Measurements from ENCODE around the gene PRKCB. TPM values are rescaled to one million over a fixed set of nuclear protein-coding genes. Genes with fewer than 3 reads are reported as not detected.

Gene PRKCB
- total and polyA plus RNA-seq, 8 donors, result 13.5 to 74.3 (median 57.0) TPM

- no peaks in the 10 kb centered on the region for H3K27me3 ChIP-seq
- H3K4me3 ChIP-seq, result no peak overlapping the region
- H3K27ac ChIP-seq, result no peak overlapping the region
- peaks cover 0 to 18% of the 10 kb centered on the region in 2 donors for H3K4me1 ChIP-seq
- no peak for TF ChIP-seq CTCF (IDR thresholded peaks at IDR 0.05)
- H3K9me3 ChIP-seq, result no peaks in the 10 kb centered on the region
- intact Hi-C loops (cut with DNase I), result no loop called here
- ATAC-seq (no peak), DNase-seq (no peak)
- no peaks in the 10 kb centered on the region for H3K36me3 ChIP-seq
Observed at GRCh38 chr16:23967775-23968174, 132.0 kb downstream of the PRKCB start.

DNA sequence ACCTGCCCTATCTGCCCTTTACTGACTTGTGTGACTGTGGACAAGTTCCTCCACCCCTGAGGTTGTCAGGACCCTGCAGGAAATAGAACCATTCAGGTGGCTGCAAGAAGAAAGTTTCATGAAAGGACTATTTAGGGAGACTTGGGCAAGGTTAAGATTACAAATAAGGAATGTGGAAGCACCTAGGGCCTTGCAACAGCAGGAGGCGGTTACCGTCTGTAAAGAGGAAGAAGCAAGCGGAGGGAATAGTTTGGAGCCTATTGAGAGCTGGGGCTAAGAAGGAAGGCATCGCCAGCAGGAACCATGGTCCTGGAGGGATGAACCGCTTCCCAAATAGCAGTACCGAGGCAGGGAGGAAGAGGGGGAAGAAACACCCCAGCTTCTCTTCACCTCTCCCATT is 132.4 kb downstream of the PRKCB start:
- no peaks in the 10 kb centered on the region for H3K9me3 ChIP-seq
- intact Hi-C loops (cut with DNase I), result no loop called here
- H3K36me3 ChIP-seq, result no peaks in the 10 kb centered on the region
- no peak for TF ChIP-seq CTCF (IDR thresholded peaks at IDR 0.05)
- H3K4me1 ChIP-seq, result peaks cover 0 to 18% of the 10 kb centered on the region in 2 donors
- H3K27me3 ChIP-seq, result no peaks in the 10 kb centered on the region
- no peak overlapping the region for H3K4me3 ChIP-seq
- no peak overlapping the region for H3K27ac ChIP-seq
- ATAC-seq (no peak), DNase-seq (no peak)

DNA sequence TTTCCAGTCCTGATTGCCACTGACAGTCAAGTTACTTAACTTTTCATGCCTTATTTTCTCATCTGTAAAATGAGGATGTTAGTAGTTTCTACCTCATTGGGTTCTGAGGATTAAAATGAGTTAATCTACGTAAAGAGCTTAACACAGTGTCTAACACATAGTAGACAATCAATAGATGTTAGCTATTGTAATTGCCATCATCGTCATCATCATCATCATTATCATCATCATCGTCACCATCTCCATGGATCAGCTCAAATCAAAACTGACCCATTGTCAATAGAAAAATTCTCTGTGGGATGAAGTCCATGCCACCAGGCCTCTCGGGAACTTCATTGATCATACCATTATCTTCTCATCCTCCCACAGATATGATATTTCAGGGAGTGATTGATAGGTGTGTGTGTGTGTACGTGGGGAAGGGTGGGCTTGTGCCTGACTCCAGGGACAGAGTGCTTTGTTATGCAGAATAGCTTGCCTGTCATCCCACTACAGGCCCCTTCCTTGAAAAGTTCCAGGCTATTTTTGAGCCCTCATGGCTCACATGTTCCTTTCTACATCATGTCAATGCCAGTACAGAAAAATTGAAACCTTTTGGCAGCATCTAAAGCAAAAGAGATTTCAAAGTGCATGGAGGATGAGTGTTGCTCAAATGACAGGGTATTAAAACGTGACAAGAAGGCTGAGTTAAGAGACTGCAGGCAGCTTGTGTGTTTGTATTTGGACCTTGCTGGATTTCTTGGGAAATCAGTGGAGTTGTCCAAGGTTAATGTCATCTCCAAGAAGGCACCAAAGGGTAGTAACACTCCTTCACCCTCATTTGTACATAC is 133.9 kb downstream of the PRKCB start:
- H3K4me1 ChIP-seq, result peaks cover 0 to 18% of the 10 kb centered on the region in 2 donors
- no peak for TF ChIP-seq CTCF (IDR thresholded peaks at IDR 0.05)
- no peaks in the 10 kb centered on the region for H3K27me3 ChIP-seq
- DNase-seq, result no peak
- H3K27ac ChIP-seq, result no peak overlapping the region
- H3K4me3 ChIP-seq, result no peak overlapping the region
- no peaks in the 10 kb centered on the region for H3K36me3 ChIP-seq
- no peak for ATAC-seq
- no peaks in the 10 kb centered on the region for H3K9me3 ChIP-seq
- intact Hi-C loops (cut with DNase I), result no loop called here

- no peak for DNase-seq
- H3K36me3 ChIP-seq, result no peaks in the 10 kb centered on the region
- no peaks in the 10 kb centered on the region for H3K27me3 ChIP-seq
- H3K27ac ChIP-seq, result no peak overlapping the region
- intact Hi-C loops (cut with DNase I), result no loop called here
- no peaks in the 10 kb centered on the region for H3K4me1 ChIP-seq
- no peak for ATAC-seq
- no peak overlapping the region for H3K4me3 ChIP-seq
- H3K9me3 ChIP-seq, result no peaks in the 10 kb centered on the region
- no peak for TF ChIP-seq CTCF (IDR thresholded peaks at IDR 0.05)
Observed at GRCh38 chr16:23974223-23974622, 138.4 kb downstream of the PRKCB start.

GRCh38 chr16:23975293-23975692 is 139.5 kb downstream of the PRKCB start:
- Histone ChIP-seq H3K36me3 (no peaks in the 10 kb centered on the region), H3K27ac (no peak overlapping the region), H3K27me3 (no peaks in the 10 kb centered on the region), H3K9me3 (no peaks in the 10 kb centered on the region), H3K4me3 (no peak overlapping the region), H3K4me1 (no peaks in the 10 kb centered on the region)
- intact Hi-C loops (cut with DNase I), result no loop called here
- TF ChIP-seq CTCF (IDR thresholded peaks at IDR 0.05), result no peak
- no peak for DNase-seq
- ATAC-seq, result no peak
